GM12878 (cell line): ENCODE data around the gene LIPM. TPM values are rescaled to one million over a fixed set of nuclear protein-coding genes. Genes with fewer than 3 reads are reported as not detected.

Source experiments
- ATAC-seq: fragments of 200-7000 bp; cut with Tn5 transposase; 3 replicates; pipeline ENCODE4 v1.9.1; 2020; ENCODE audit warnings: mild to moderate bottlenecking, moderate library complexity
- BruUV-seq: library from RNA; stranded (reverse); fragments of 400-500 nt; replicated peaks from 2 replicates; lab custom pipeline; 2021; lab: Mats Ljungman, UMichigan
- CTCF ChIA-PET: fragments of 300-600 bp; sonication (Branson Sonifier 250); formaldehyde crosslinking; extraction: SDS; loops from one replicate; lab custom pipeline; 2021; ENCODE audit warnings: inconsistent platforms; lab: Yijun Ruan, JAX
- POLR2A ChIA-PET: fragments of 350-600 bp; formaldehyde crosslinking; extraction: SDS; loops from one replicate; lab custom pipeline; 2021; ENCODE audit warnings: inconsistent platforms; lab: Charles Lee
- RAD21 ChIA-PET: fragments of 300-600 bp; sonication (Branson Sonifier 250); formaldehyde crosslinking; loops from one replicate; lab custom pipeline; 2023; ENCODE audit warnings: antibody characterized with exemption; ENCODE audit not compliant: unreplicated experiment; lab: Charles Lee
- SMC1A ChIA-PET: fragments of 300-600 bp; sonication (Branson Sonifier 250); formaldehyde crosslinking; loops from one replicate; lab custom pipeline; 2023; ENCODE audit not compliant: unreplicated experiment, uncharacterized antibody; lab: Charles Lee
- DNase-seq: peaks from one replicate; pipeline ENCODE4 v3.0.0-alpha.2; 2011; ENCODE audit warnings: low read depth, low spot score
- FAIRE-seq: peaks from 3 replicates; lab custom pipeline; 2011; peaks lifted over from hg19 to GRCh38; lab: Jason Lieb, UNC
- H2AFZ ChIP-seq: 2 replicates; pipeline ENCODE4 v1.6.0; 2011; ENCODE audit warnings: low read depth, low read length, control low read depth; ENCODE audit not compliant: control insufficient read depth
- H3K27ac ChIP-seq: 2 replicates; pipeline ENCODE4 v1.5.1; 2011; ENCODE audit warnings: control low read depth; ENCODE audit not compliant: control insufficient read depth, insufficient read depth
- H3K27me3 ChIP-seq, 2 experiments: replicated peaks in 1 of 2; 2 replicates each; pipeline versions ENCODE4 v1.6.0 to v1.6.1; 2011; ENCODE audit warnings: low read length in 1 of 2; ENCODE audit not compliant: control insufficient read depth in 2 of 2, insufficient read depth in 2 of 2
- H3K36me3 ChIP-seq, 2 experiments: 2 replicates each; pipeline ENCODE4 v1.5.1; 2011; ENCODE audit warnings: low read length in 1 of 2; ENCODE audit not compliant: control insufficient read depth in 2 of 2, insufficient read depth in 2 of 2
- H3K4me1 ChIP-seq: 2 replicates; pipeline ENCODE4 v1.6.1; 2011; ENCODE audit warnings: mild to moderate bottlenecking, low read length, moderate library complexity, mixed read lengths; ENCODE audit not compliant: control insufficient read depth, insufficient read depth
- H3K4me2 ChIP-seq: 2 replicates; pipeline ENCODE4 v1.6.0; 2011; ENCODE audit warnings: control low read depth; ENCODE audit not compliant: control insufficient read depth, insufficient read depth
- H3K4me3 ChIP-seq: fragments of 200-600 bp; sonication (generic); 2 replicates; pipeline ENCODE4 v1.5.1; 2016
- H3K79me2 ChIP-seq: 2 replicates; pipeline ENCODE4 v1.6.0; 2011; ENCODE audit warnings: low read length; ENCODE audit not compliant: control insufficient read depth, insufficient read depth
- H3K9ac ChIP-seq: 2 replicates; pipeline ENCODE4 v1.8.0; 2011; ENCODE audit warnings: low read length, control low read depth, mixed read lengths; ENCODE audit not compliant: control insufficient read depth, insufficient read depth
- H3K9me3 ChIP-seq: replicated peaks from 3 replicates; pipeline ENCODE4 v1.5.1; 2011; ENCODE audit warnings: mild to moderate bottlenecking, low read length; ENCODE audit not compliant: control insufficient read depth, insufficient read depth
- H4K20me1 ChIP-seq: 2 replicates; pipeline ENCODE4 v1.6.0; 2011; ENCODE audit not compliant: control insufficient read depth, insufficient read depth
- CBX5 ChIP-seq: sonication (generic); IDR thresholded peaks from 2 replicates; pipeline ENCODE4 v1.6.1; 2016; ENCODE audit warnings: low read depth, moderate library complexity, mild to moderate bottlenecking, inconsistent platforms
- HCFC1 ChIP-seq: fragments of 150-350 bp; IDR thresholded peaks from 2 replicates; pipeline ENCODE4 v1.6.1; 2014; ENCODE audit warnings: low read length
- MYB ChIP-seq: fragments of 150-350 bp; IDR thresholded peaks from 2 replicates; pipeline ENCODE4 v1.6.1; 2014; ENCODE audit warnings: mild to moderate bottlenecking, low read depth, low read length, borderline replicate concordance
- PML ChIP-seq: IDR thresholded peaks from 2 replicates; pipeline ENCODE4 v1.6.1; 2012; ENCODE audit warnings: low read length, inconsistent platforms
- TBL1XR1 ChIP-seq: IDR thresholded peaks from 2 replicates; pipeline ENCODE4 v1.6.1; 2012; ENCODE audit warnings: low read depth, low read length, improper control_type of control experiment
- WGBS: methylation state at CpG from one replicate; pipeline ENCODE4 v1.1.6; 2016; ENCODE audit warnings: low lambda C conversion rate; ENCODE audit not compliant: insufficient replicate concordance, insufficient coverage; ENCODE audit errors: missing lambda C conversion rate; 5-methylcytosine and 5-hydroxymethylcytosine counted together
- in situ Hi-C: fragments of 300-500 bp; cut with MboI; formaldehyde crosslinking; loops from 9 replicates; pipeline ENCODE4 v1.14.3; 2018; ENCODE audit warnings: mixed read lengths
- intact Hi-C: fragments of 100-400 bp; cut with micrococcal nuclease; formaldehyde crosslinking; loops from one replicate; pipeline ENCODE4 v1.14.2; 2022; ENCODE audit not compliant: unreplicated experiment
- polyA plus RNA-seq, 11 experiments: library from polyadenylated mRNA; depleted of rRNA in 4 of 11; unstranded in 6 of 11; stranded (reverse) in 5 of 11; fragments of >200 nt; fragmentation: Nextera tagmentation in 4 of 11; fragmentation: Illumina TruSeq in 1 of 11; extraction: Ambion mirVana in 4 of 11; extraction: Trizol in 1 of 11; gene quantifications; 1 replicate in 1 of 11; 2 replicates in 10 of 11; pipeline versions ENCODE4 v1.2.1 to v1.2.3, GENCODE V29; 2011 to 2016; ENCODE audit warnings: inconsistent platforms in 2 of 11, missing spikeins in 2 of 11, low read depth in 1 of 11
- total RNA-seq, 4 experiments: library from RNA; depleted of rRNA in 3 of 4; stranded (reverse); fragments of >200 nt in 3 of 4; fragmentation: Illumina TruSeq in 1 of 4; extraction: Trizol in 1 of 4; gene quantifications; 2 replicates each; pipeline versions ENCODE4 v1.2.1 to v1.2.3, GENCODE V29; 2013 to 2021
- TF ChIP-seq, protein P1 (sequence below): fragments of 450-650 bp; IDR thresholded peaks from 2 replicates; pipeline ENCODE4 v1.6.1; 2014; ENCODE audit warnings: mild to moderate bottlenecking

LIPM gene
- total and polyA plus RNA-seq, 10 of the 15 experiments (the other 5 are each of a cell fraction or from before 2014, with no cell fraction given): not detected

DNA sequence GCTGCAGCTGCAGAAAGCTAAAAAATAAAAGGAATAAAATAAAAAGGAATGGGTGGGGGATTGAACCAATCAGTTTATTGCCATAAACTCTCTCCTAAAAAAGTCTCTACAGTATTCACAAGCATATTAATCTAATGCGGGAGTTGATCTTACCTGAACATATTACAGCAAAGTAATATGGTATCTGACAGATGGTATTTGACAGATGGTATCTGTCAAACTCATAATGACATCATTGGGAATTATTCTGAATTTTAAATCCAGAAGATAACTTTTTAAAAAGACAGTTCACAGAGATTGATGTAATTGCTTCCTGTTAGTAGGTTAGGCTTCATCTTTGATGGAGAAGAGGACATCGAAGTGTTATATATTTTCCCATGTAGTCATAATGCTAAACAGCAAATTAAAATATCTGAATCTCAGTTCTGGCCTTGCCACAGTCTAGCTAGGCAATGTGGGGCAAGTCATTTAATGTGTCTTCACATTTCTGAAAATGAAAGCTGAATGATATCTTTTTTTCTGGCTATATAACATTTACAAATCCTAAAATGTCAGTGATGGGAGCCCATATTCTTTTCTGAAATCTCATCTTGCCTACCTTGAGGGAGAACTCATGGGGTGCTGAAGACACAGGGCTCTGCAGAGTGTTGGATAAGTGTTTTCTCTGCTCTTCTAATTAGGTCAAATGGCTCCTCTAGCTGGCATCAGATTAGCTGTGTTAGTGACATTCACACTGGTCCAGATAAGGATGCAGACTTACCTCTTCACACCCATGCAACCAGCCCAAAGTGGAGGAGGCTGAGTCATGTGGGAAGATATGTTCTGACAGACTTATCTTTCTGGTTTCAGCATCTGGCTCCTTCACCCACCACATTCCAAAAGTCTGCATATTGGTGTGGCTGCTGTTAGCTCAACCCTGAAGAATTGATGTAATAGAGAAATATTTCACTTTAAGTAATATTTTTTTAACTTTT is 2.1 kb upstream of the LIPM start:
- no peak overlapping the region for H3K27ac ChIP-seq
- POLR2A ChIA-PET: interaction anchor here (0.6 kb wide), 1 partner anchor 138 kb away, joined by 5 read pairs; no protein-coding TSS in a partner anchor
- SMC1A ChIA-PET: interaction anchor here (1.0 kb wide), 1 partner anchor 9 kb away, joined by 3 read pairs; no protein-coding TSS in a partner anchor
- H3K9me3 ChIP-seq: no peaks in the 10 kb centered on the region
- TF ChIP-seq HCFC1 (no peak), MYB (no peak), TBL1XR1 (no peak), CBX5 (no peak), PML (no peak)
- TF ChIP-seq, protein P1, sequence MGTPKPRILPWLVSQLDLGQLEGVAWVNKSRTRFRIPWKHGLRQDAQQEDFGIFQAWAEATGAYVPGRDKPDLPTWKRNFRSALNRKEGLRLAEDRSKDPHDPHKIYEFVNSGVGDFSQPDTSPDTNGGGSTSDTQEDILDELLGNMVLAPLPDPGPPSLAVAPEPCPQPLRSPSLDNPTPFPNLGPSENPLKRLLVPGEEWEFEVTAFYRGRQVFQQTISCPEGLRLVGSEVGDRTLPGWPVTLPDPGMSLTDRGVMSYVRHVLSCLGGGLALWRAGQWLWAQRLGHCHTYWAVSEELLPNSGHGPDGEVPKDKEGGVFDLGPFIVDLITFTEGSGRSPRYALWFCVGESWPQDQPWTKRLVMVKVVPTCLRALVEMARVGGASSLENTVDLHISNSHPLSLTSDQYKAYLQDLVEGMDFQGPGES: no peak
- H4K20me1 ChIP-seq: no peaks in the 10 kb centered on the region
- H3K4me2 ChIP-seq: no peak overlapping the region
- no peaks in the 10 kb centered on the region for H3K4me1 ChIP-seq
- no peak overlapping the region for H3K9ac ChIP-seq
- BruUV-seq: no TSS peak
- H3K4me3 ChIP-seq: no peak overlapping the region
- no peak for FAIRE-seq
- no peak for ATAC-seq
- DNase-seq: no peak
- no peak overlapping the region for H2AFZ ChIP-seq
- H3K27me3 ChIP-seq: no peaks in the 10 kb centered on the region
- in situ Hi-C loops (no loop called here), intact Hi-C loops (no loop called here)
- H3K36me3 ChIP-seq: no peaks in the 10 kb centered on the region
- CTCF ChIA-PET: interaction anchor here (1.2 to 1.4 kb wide), 3 partner anchors 8 to 207 kb away, joined by 3 to 4 read pairs (median 4); no protein-coding TSS in a partner anchor
- H3K79me2 ChIP-seq: no peaks in the 10 kb centered on the region
- RAD21 ChIA-PET: no interaction called here
- WGBS: 50% methylated on average over 2 of the region's 2 CpGs
